Skeletal muscle cell (primary cell): ENCODE measurements around the gene SLC34A1.
"Not testable (repeated sequence)": the region's sequence is repeated elsewhere in the genome, so short reads cannot be mapped to it uniquely, and the experiment has no call there.

Experiments
- DNase-seq: peaks from one replicate; pipeline ENCODE4 v3.0.0-alpha.2; 2010; ENCODE audit warnings: low read depth
- H3K4me3 ChIP-seq: 2 replicates; pipeline ENCODE4 v1.5.1; 2011; ENCODE audit warnings: low read depth, mild to moderate bottlenecking, control low read depth, low read length, moderate library complexity

Gene SLC34A1

DNA sequence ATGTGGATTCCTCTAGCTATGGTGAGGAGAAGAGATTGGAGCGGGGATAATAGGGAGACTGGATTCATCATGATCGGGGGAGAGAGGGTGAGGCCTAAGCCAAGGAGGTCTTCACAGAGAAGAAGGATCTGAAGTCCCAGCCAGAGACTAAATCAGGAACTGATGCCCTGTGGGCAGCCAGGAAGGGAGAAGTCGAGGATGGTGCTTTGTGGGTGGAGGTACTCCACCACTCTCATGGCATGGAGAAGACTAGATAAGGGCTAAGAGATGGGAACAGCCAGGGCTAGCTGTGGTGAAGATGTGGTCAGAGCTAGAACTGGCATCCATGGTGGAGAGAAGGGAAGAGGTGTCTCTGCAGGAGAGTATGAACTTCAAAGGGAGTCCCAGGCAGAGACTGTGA lies 29.5 kb upstream of the SLC34A1 start:
- no peak for DNase-seq
- no peak overlapping the region for H3K4me3 ChIP-seq

DNA sequence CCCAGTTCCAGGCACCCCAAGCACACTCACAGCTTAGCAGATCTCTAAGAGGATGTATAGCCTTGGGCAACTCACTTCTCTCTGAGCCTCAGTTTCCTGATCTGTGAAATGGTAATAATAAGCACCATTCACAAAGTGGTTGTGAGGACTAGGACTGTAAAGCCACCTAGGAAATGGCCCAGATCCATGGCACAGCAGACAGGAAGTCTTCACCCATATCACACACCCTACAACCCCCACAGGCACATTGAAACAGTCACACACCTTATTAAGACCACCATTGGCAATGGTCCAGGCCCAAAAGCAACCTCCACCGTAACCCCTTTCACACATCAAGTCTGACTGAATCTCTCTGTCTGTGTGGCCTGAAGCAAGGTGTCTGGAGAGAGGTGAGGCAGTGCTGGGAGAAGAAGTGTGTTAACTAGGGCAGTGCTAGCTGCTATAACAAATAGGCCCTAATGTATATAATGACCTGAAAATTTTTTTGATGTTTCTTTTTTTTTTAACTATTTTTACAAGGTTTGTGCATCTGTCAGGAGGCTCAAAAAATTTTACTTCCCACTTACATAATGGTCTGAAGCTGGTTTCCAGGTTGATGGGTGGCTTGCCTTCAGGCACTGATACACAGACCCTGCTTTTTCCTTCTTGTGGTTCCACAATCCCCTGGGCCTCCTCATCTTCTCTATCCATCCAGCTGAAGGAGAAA lies 28.9 kb upstream of the SLC34A1 start:
- H3K4me3 ChIP-seq: no peak overlapping the region
- no peak for DNase-seq

DNA sequence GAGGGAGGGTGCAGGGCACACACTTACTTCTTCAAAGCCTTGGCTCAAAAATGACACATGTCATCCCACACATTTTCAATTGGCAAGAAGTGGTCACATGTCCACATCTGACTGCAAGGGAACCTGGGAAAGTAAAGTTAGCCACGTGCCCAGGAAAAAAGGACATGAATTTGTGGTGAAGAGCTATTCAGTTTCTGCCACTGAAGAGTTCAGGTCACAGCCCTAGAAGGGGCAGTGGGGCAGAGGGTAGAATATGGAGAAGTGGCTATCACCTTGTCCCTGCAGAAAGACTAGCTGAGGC lies 28.4 kb upstream of the SLC34A1 start:
- no peak for DNase-seq
- no peak overlapping the region for H3K4me3 ChIP-seq

DNA sequence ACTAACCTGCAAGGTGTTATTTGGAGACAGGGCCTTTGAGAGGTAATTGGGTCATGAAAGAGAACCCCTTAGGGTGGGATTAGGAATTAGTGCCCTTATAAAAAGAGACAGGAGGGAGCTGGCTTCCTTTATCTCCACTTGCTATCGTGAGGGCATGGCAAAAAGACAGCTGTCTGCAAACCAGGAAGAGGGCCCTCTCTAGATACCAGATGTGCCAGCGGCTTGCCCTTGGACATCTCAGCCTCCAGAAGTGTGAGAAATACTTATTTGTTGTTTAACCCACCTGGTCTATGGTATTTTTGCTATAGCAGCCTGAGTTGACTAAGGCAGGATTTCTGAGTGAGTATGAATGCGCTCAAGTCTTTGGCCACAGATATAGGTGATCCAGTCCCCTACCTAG lies 27.5 kb upstream of the SLC34A1 start:
- no peak overlapping the region for H3K4me3 ChIP-seq
- DNase-seq: no peak

DNA sequence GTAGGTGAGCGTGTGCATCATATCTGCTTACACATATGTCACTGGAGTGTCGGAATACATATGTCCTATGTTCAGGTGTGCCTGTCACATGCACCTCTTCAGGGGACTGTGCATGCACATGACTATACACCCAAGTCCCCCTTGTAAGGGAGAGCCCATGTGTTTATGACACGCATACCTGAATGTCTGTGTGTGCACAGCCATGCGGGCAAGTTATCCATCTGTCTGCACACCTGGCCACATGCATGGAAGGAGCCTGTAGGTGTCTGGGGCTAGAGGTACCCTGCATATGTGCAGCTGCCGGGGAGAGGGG lies 27.1 kb upstream of the SLC34A1 start:
- DNase-seq: no peak
- no peak overlapping the region for H3K4me3 ChIP-seq

DNA sequence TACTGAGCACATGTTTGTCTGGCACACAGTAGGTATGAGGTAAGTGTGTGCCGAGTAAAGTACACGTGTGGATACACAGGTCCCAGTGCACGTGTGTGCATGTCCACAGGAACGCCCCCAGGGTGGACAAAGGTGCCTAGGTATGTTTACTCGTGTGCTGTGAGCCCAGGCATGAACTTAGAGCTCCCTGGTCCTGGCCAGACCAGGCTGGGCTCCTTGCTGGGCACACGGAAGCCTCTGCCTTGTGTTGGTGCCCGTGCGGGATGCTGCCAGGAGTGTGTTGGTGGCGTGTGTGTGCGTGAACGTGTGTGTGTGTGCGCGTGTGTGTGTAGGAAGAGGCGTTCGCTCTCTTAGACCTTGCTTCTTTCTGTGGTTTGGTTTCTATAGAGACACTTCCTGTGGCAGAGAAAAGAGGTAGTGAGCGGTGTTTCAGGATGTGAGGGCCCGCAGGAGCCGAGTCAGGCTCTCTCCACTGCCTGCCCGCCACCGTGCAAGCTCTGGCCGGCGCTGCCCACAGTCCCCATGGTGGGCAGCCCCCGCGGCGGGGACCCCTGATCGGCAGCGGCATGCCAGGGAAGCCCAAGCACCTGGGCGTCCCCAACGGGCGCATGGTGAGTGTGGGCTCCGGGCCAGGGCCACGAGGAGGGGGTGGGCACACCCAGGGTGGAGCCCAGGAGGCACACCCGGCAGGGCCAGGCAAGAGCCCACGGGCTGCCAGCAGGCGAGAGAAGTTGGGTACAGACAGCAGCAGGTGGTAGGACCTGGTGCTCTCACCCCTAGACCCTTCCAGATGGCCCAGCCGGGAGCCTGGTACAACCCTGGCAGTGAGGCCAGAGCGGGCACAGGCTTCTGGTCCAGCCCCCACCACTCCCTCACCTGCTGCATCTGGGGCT lies 26.5 kb upstream of the SLC34A1 start, which contains the start of gene RGS14:
Gene RGS14 (plus strand): TSS at position 466 of the 893 bp plus-strand sequence. CDS start 101 bp downstream, at position 567.
- H3K4me3 ChIP-seq: peak within 1 kb of the TSS; percentile 7
- no peak for DNase-seq

DNA sequence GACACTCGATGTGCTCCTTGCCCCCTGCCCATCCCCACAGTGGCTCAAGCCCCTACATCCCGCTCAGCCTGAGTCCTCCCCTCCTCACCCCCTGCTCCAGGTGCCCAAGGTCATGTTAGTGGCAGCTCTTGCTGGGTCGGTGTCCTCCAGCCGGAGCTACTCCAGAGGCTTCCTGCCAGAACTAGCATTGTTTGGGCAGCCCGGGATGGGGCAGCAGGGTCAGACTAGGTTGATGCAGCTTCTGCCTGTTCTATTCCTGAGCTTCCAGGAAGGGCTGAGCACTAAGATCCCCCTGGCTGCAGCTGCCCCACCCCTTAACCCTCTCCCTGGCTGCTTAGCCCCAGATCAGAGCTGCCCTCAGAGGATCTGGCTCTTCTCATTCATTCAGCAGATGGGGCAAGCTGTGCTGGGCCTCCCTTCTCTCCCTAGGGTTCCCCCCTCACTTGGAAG lies 25.8 kb upstream of the SLC34A1 start:
- no peak for DNase-seq
- no peak overlapping the region for H3K4me3 ChIP-seq

DNA sequence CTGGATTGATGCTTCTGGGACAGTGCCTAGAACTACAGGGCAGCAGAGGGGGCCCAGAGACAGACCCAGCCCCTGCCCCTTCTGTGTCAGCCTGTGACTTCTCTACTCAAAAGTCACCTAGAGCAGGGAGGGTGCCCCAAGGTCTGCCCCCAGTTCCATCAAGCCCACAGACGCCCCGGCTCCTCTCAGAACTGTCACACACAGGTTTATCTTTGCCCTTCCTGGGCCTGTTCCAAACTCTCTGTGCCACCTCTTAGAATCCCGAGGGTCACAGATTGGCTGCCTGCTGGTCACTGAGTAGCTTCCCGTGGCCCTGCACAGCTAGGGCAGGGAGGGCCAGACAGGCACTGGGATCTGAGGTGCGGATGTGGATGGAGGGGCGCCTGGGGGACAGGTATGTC lies 24.8 kb upstream of the SLC34A1 start:
- no peak overlapping the region for H3K4me3 ChIP-seq

DNA sequence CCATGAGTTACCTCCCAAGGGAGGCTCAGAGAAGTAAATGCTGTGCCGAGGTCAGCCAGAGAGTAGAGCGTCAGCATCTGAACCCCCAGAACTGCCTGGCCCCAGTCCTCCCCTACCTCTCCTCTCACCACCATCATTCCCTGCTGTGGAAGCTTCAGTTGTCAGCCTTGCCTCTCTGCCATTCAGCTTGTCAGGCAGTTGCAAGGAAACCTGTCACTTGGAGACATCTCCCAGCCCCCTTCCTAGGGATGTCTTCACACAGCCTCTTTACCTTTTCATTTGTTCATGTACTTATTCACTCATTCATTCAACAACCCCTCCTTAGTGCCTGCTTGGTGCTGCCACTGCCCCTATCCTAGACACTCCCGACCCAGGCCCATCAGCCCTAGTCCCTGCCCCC lies 24.4 kb upstream of the SLC34A1 start:
- no peak for DNase-seq
- H3K4me3 ChIP-seq: no peak overlapping the region

More for the DNA sequence above, 24.8 kb upstream of the SLC34A1 start:
- no peak for DNase-seq

DNA sequence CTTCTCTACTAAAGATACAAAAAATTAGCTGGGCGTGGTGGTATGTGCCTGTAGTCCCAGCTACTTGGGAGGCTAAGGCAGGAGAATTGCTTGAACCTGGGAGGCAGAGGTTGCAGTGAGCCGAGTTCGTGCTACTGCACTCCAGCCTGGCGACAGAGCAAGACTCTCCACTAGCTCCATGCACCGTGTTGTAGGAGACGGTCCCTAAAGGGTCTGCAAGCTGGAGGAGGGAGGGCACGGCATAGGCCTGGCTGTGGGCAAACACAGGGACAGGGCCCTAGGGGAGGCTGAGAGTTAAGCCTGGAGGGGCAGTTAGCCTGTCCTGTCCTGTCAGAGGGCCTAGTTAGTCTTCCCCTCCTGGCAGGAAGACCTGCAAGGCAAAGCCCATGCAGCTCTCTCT lies 23.5 kb upstream of the SLC34A1 start:
- H3K4me3 ChIP-seq, DNase-seq: not testable (repeated sequence)

DNA sequence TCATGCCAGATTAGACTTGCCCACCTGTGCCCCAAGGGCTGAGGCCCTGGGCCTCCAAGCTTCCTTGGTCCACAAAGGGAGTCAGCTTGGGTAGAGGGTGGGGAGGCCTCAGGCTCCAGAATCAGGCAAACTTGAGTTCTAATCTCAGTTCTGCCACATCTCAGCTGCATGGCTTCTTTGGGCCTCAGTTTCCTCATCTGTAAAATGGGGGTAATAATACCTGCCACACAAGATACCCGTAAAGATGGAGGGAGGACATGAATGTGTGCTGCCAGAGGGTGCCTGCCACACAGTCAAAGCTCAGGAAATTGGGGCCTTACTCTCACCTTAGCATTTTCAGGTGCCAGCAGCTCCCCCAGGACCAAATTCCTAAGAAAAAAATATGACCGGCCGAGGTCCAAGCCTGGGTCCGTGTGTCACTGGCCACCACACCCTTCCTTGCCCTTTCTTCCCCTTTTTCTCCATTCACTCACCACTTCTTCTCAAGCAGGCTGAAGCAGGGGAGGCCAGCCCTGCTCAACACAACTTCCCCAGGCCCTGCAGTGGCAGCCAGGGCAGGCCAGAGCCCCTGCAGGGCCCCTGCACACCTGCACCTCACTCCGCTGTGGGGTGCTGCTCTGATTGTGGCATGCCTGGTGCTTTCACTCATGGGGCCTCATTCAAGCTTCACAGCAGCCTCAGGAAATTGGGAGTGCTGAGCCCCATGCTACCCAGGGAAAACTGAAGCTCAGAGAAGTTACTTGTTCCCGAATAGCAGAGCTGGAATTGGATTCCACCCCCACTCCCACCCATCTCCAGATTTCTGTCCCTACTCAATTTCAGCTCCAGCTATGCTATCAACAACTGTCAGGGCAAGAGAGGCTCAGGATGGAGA lies 22.6 kb upstream of the SLC34A1 start:
- DNase-seq: no peak
- H3K4me3 ChIP-seq: no peak overlapping the region

DNA sequence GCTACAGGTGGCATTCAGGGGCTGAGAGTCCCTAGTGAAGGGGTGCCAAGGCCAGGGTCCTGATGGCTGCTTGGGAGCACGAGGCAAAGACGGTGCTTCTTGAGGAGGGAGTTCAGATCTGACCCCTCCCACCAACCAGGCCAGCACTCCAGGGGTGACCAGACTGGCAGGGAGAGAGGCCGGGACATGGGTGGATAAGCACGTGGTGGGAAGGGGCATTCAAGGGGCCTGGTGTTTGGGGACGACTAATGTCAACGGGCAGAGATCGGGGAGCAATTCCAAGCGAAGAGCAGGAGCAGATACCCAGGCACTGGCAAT lies 22.0 kb upstream of the SLC34A1 start:
- no peak overlapping the region for H3K4me3 ChIP-seq
- DNase-seq: no peak

DNA sequence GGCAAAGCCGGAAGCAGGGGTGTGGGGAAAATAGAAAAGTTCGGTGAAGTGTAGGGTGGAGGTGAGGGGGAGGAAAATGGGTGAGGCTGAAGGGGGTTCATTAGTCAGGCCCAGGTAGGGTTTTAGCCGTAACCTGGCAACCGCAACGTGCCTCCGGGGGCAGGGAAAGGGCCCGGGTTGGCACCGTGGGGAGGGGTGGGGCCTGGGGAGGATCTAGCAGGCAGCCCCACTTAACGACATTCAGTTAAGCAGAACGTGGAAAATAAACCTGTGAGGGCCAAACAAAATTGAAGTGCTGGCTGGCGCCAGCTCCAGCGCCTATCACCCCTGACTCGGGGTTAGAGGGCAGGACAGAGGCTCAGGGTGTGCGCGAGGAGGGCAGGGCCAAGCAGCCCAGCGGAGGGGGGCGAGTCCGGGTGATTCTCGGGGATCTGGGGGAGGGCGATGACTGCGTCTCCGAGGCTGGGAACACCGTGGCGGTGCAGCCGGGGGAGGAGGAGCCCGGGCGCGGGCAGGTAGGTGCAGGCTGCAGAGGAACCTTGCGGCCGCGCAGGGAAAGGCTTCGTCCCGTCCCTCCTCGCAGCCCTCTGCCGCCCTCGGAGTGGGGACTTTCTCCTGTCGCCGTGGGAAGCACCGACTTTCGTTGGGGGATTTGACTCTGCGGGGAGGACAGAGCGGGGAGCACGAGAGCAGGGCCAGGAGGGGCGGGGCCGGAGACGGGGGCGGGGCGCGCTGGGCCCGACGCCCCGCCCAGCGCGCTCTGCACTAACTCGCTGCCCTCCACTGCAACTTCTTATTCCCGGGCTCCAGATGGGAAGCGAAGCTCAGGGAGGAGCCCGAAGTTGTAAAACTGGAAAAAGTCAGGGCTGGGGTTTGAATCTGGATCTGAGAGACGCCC lies 21.4 kb upstream of the SLC34A1 start:
- DNase-seq: no peak
- peak overlapping the region; percentile 39 for H3K4me3 ChIP-seq

DNA sequence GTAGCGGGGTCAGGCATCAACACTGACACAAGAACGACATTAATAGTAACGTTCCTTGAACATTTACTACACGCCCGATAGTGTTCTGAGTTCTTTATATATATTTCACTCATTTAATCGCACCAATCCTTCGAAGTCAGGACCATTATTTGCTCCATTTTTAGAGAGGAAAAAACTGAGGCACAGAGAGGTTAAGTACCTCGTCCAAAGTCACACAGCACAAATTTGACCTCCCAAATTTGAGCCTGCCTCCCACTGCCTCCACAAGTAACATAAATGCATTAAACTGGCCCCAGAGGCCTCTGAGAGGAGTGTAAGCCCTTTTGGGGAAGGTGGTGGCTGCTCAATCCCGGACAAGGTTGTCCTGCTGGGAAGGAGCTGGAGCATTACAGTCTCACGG lies 20.7 kb upstream of the SLC34A1 start:
- peak overlapping the region; percentile 39 for H3K4me3 ChIP-seq
- DNase-seq: no peak

DNA sequence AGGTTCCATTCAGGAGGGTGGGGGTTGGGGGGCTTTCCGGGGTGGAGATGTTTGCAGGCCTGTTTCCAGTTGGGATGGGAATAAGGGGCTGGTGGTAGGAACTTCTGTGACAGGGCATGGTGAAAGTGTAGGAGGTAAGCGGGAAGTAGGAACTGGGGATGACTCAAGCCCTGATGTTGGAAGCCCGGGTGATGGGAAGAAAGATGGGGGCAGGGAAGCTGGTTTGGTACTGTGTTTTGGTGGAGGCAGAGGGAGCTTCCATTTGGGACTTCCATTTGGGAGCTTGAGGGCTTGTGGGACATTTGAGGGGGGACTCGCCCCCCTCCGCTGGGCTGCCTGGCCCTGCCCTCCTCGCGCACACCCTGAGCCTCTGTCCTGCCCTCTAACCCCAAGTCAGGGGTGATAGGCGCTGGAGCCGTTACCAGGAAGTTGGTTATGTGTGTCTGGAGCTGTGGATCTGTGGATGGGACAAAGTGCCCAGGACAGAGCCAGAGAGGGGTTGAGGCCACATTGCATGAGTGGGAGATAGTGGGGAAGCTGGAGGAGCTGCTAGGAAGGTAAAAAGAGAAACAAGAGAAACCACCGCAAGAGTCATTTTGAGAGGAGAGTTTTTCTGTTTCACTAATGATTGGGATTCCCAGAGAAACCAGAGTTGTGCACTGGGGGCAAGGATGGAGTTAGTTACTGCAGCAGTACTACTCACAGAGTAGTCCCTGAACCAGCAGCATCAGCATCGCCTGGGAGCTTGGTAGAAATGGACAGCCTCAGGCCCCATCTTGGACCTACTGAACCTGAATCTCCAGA lies 19.9 kb upstream of the SLC34A1 start:
- no peak overlapping the region for H3K4me3 ChIP-seq
- DNase-seq: no peak

DNA sequence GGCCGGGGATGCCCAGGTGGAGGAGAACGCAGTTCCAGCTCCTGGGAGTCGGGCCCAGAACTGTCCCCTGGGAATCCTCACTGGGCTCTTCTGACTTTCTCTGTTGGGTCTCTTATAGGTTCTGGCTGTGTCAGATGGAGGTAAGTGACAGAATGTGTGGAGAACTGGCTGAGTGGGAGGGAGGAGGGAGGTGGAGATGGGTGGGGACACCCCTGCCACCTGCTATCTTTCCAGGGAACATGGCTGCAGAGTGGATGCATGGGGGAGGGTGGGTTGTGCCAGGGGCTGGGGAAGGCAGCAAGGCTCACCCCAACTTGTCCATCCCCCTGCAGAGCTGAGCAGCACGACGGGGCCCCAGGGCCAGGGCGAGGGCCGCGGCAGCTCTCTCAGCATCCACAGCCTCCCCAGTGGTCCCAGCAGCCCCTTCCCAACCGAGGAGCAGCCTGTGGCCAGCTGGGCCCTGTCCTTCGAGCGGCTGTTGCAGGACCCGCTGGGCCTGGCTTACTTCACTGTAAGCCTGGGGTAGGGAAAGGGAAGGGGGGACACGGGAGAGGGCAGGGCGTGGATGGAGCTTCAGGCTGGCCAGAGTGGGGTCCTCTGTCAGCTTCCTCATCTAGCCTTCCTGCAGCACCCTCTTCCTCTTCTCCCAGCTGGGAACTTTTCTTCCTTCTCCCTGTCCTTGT lies 18.2 kb upstream of the SLC34A1 start:
- no peak for DNase-seq
- H3K4me3 ChIP-seq: no peak overlapping the region

DNA sequence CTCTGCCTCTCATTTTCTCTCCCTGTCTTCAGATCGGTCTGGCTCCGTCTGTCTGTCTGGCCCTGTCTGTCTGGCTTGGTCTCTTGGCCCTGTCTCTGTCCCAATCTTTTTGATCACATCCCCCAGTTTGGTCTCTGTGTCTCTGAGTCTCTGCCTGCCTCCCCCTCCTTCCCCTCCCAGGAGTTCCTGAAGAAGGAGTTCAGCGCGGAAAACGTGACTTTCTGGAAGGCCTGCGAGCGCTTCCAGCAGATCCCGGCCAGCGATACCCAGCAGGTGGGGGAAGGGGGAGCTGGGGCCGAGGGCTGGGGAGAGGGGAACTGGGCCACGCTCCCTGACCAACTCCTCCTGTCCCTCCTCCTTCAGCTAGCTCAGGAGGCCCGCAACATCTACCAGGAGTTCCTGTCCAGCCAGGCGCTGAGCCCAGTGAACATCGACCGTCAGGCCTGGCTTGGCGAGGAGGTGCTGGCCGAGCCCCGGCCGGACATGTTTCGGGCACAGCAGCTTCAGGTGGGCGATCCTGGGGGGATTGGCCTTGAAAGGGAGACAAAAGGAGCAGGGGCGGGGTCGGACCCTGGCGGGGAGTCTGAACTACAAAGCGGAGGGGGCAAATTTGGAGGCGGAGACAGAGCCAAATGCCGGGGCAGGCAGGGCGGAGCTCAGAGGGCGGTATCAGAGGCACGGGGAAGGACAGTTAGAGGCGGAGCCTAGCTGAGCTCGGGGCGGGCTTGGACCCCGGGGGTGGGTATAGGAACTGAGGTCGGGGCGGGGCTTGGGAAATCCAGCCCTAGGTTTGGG lies 17.5 kb upstream of the SLC34A1 start:
- DNase-seq: peak; percentile 45
- peak overlapping the region; percentile 47 for H3K4me3 ChIP-seq
